ENCODE results near the gene TFF2. TPM values are rescaled to one million over a fixed set of nuclear protein-coding genes. Genes with fewer than 3 reads are reported as not detected.

Gene TFF2
- polyA plus RNA-seq, 1 of the 3 experiments (the other 2 are of a cell fraction), result not detected

GRCh38 chr21:42378418-42378817 lies 27.6 kb upstream of the TFF2 start:
- no peaks in the 10 kb centered on the region for H3K4me1 ChIP-seq (ENCODE audit: control insufficient read depth in 1 of 2, insufficient read depth in 2 of 2, low read depth in 1 of 2, low read length in 1 of 2)
- H3K4me3 ChIP-seq (ENCODE audit: low read depth in 2 of 2, low read length in 1 of 2), result no peak overlapping the region
- no peaks in the 10 kb centered on the region for H3F3A ChIP-seq (replicated peaks; ENCODE audit: insufficient read depth)
- no peaks in the 10 kb centered on the region for H3K79me2 ChIP-seq (ENCODE audit: insufficient read depth)
- no peaks in the 10 kb centered on the region for H3K9me2 ChIP-seq
- no peaks in the 10 kb centered on the region for H3K27me3 ChIP-seq (ENCODE audit: insufficient read depth)
- 32% methylated on average over 8 of the region's 8 CpGs for WGBS (ENCODE audit: low lambda C conversion rate)
- H3K36me3 ChIP-seq (replicated peaks in 1 of 2; ENCODE audit: control insufficient read depth in 1 of 2, insufficient read depth in 2 of 2, low read length in 1 of 2), result no peaks in the 10 kb centered on the region
- no peak overlapping the region for H3K27ac ChIP-seq (ENCODE audit: low read depth in 2 of 2, low read length in 1 of 2)
- TF ChIP-seq YY1 (IDR thresholded peaks at IDR 0.05; ENCODE audit: low read depth) (no peak), MEF2A (IDR thresholded peaks at IDR 0.05; ENCODE audit: borderline replicate concordance, low read depth) (no peak), SIN3A (IDR thresholded peaks at IDR 0.05; ENCODE audit: borderline replicate concordance, low read depth, low read length) (no peak), NRF1 (IDR thresholded peaks at IDR 0.05; ENCODE audit: low read depth, low read length) (no peak), MXI1 (IDR thresholded peaks at IDR 0.05; ENCODE audit: low read depth, low read length) (no peak), RAD21 (IDR thresholded peaks at IDR 0.05; ENCODE audit: low read length) (no peak), EZH2phosphoT487 (IDR thresholded peaks at IDR 0.05; ENCODE audit: borderline replicate concordance, low read depth) (no peak), RCOR1 (IDR thresholded peaks at IDR 0.05; ENCODE audit: low read length) (no peak), POLR2AphosphoS5 (IDR thresholded peaks at IDR 0.05; ENCODE audit: low read depth, low read length) (no peak), GABPA (IDR thresholded peaks at IDR 0.05; ENCODE audit: low read depth) (no peak), NFIC (IDR thresholded peaks at IDR 0.05; ENCODE audit: borderline replicate concordance) (no peak), SMC3 (IDR thresholded peaks at IDR 0.05; ENCODE audit: low read depth, low read length) (no peak), CTCF (IDR thresholded peaks at IDR 0.05) (no peak), FOXM1 (IDR thresholded peaks at IDR 0.05; ENCODE audit: low read depth) (no peak)
- TF ChIP-seq, protein P1, sequence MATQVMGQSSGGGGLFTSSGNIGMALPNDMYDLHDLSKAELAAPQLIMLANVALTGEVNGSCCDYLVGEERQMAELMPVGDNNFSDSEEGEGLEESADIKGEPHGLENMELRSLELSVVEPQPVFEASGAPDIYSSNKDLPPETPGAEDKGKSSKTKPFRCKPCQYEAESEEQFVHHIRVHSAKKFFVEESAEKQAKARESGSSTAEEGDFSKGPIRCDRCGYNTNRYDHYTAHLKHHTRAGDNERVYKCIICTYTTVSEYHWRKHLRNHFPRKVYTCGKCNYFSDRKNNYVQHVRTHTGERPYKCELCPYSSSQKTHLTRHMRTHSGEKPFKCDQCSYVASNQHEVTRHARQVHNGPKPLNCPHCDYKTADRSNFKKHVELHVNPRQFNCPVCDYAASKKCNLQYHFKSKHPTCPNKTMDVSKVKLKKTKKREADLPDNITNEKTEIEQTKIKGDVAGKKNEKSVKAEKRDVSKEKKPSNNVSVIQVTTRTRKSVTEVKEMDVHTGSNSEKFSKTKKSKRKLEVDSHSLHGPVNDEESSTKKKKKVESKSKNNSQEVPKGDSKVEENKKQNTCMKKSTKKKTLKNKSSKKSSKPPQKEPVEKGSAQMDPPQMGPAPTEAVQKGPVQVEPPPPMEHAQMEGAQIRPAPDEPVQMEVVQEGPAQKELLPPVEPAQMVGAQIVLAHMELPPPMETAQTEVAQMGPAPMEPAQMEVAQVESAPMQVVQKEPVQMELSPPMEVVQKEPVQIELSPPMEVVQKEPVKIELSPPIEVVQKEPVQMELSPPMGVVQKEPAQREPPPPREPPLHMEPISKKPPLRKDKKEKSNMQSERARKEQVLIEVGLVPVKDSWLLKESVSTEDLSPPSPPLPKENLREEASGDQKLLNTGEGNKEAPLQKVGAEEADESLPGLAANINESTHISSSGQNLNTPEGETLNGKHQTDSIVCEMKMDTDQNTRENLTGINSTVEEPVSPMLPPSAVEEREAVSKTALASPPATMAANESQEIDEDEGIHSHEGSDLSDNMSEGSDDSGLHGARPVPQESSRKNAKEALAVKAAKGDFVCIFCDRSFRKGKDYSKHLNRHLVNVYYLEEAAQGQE (IDR thresholded peaks at IDR 0.05; ENCODE audit: low read depth, low read length), result no peak
- TF ChIP-seq, protein P2, sequence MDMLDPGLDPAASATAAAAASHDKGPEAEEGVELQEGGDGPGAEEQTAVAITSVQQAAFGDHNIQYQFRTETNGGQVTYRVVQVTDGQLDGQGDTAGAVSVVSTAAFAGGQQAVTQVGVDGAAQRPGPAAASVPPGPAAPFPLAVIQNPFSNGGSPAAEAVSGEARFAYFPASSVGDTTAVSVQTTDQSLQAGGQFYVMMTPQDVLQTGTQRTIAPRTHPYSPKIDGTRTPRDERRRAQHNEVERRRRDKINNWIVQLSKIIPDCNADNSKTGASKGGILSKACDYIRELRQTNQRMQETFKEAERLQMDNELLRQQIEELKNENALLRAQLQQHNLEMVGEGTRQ (IDR thresholded peaks at IDR 0.05; ENCODE audit: borderline replicate concordance, low read depth, low read length), result no peak
- H4K20me1 ChIP-seq (ENCODE audit: insufficient read depth), result no peaks in the 10 kb centered on the region
- H2AFZ ChIP-seq (ENCODE audit: low read depth), result no peak overlapping the region
- no peak overlapping the region for H3K4me2 ChIP-seq
- no peaks in the 10 kb centered on the region for H3K9me3 ChIP-seq
- CTCF ChIA-PET, result no interaction called here
- DNase-seq, result no peak
- no peak overlapping the region for H3K9ac ChIP-seq
- POLR2A ChIA-PET, result no interaction called here

Measured in SK-N-SH (cell line).